ENCODE data around the gene ALLC. TPM values are rescaled to one million over a fixed set of nuclear protein-coding genes. Genes with fewer than 3 reads are reported as not detected.

ALLC gene
- total RNA-seq, 1 donor from 2014 or later, result not detected

DNA sequence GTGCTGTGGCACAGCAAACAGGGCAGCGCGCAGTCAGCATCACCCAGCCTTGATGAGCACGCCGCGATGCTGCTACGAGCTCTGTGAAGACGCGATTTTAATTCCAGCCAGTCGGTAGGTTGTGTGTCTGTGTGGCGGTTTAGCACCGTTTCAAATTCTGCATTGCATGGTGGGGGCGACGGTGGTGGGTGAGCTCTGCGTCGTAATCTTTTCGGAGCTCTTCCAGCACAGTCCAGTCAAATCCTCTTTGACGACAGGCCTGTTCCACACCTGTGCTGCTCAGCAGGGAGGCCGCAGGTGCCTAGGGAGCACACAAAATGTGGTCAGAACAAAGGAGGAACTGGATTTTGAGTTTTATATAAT, 8.6 kb downstream of the ALLC start:
- TF ChIP-seq, protein P1, sequence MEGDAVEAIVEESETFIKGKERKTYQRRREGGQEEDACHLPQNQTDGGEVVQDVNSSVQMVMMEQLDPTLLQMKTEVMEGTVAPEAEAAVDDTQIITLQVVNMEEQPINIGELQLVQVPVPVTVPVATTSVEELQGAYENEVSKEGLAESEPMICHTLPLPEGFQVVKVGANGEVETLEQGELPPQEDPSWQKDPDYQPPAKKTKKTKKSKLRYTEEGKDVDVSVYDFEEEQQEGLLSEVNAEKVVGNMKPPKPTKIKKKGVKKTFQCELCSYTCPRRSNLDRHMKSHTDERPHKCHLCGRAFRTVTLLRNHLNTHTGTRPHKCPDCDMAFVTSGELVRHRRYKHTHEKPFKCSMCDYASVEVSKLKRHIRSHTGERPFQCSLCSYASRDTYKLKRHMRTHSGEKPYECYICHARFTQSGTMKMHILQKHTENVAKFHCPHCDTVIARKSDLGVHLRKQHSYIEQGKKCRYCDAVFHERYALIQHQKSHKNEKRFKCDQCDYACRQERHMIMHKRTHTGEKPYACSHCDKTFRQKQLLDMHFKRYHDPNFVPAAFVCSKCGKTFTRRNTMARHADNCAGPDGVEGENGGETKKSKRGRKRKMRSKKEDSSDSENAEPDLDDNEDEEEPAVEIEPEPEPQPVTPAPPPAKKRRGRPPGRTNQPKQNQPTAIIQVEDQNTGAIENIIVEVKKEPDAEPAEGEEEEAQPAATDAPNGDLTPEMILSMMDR (IDR thresholded peaks at IDR 0.05; ENCODE audit: partially characterized antibody, unreplicated experiment), result no peak
- Mint-ChIP-seq H3K4me1 (ENCODE audit: low read depth, unreplicated experiment) (peaks cover 4% of the 10 kb centered on the region), H3K27me3 (ENCODE audit: unreplicated experiment) (no peaks in the 10 kb centered on the region), H3K9me3 (ENCODE audit: unreplicated experiment) (peaks cover 4% of the 10 kb centered on the region), H3K4me3 (ENCODE audit: unreplicated experiment) (no peak overlapping the region), H3K36me3 (ENCODE audit: unreplicated experiment) (peaks cover 4% of the 10 kb centered on the region), H3K27ac (ENCODE audit: unreplicated experiment) (no peak overlapping the region)
- DNase-seq, result no peak

DNA sequence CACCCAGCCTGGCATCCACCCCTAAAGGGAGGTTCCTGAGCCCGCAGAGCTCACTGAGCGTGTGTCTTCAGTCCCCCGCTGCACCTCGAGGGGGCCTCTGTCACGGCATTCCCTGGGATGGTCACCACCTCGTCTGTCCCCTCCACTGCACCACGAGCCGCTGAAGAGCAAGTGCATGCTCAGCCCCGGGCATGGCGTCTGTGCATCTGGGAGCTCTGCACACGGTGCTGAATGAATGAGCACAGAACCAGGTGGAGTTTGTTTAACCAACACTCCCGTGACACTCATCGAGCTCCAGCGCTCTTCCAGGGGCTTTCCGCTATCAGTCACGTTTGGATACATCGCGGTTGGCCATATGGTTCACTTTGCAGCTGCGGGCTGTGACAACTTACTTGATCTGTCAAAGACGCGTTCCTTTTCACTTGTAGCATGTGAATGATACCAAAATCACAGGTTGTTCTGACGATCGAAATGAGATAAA, 9.2 kb downstream of the ALLC start:
- no peaks in the 10 kb centered on the region for H3K27me3 Mint-ChIP-seq (ENCODE audit: unreplicated experiment)
- H3K36me3 Mint-ChIP-seq (ENCODE audit: unreplicated experiment), result peaks cover 4% of the 10 kb centered on the region
- H3K4me1 Mint-ChIP-seq (ENCODE audit: low read depth, unreplicated experiment), result peaks cover 4% of the 10 kb centered on the region
- peaks cover 4% of the 10 kb centered on the region for H3K9me3 Mint-ChIP-seq (ENCODE audit: unreplicated experiment)
- no peak overlapping the region for H3K4me3 Mint-ChIP-seq (ENCODE audit: unreplicated experiment)
- DNase-seq, result no peak
- TF ChIP-seq, protein P1 (IDR thresholded peaks at IDR 0.05; ENCODE audit: partially characterized antibody, unreplicated experiment), result no peak
- H3K27ac Mint-ChIP-seq (ENCODE audit: unreplicated experiment), result no peak overlapping the region

DNA sequence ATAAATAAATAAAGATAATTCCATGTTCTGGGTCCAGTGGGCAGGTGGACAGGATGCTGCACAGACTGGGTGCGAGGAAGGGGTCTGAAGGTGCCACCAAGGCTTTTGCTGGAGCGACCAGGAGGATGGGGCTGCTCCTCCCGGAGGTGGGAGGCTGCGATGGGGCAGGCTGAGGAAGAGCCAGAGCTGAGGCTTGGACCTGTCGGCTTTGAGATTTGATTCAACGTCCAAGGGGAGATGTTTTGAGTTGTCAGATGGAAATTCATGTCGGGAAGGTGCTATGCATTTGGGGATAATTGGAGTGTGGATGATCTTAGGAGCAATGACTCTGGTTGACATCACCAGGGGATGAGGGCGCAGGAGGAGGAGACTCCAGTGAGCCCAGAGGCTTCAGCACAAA, 11.7 kb downstream of the ALLC start:
- no peak overlapping the region for H3K27ac Mint-ChIP-seq (ENCODE audit: unreplicated experiment)
- H3K9me3 Mint-ChIP-seq (ENCODE audit: unreplicated experiment), result peaks cover 4% of the 10 kb centered on the region
- H3K4me1 Mint-ChIP-seq (ENCODE audit: low read depth, unreplicated experiment), result peaks cover 4% of the 10 kb centered on the region
- no peak overlapping the region for H3K4me3 Mint-ChIP-seq (ENCODE audit: unreplicated experiment)
- H3K27me3 Mint-ChIP-seq (ENCODE audit: unreplicated experiment), result no peaks in the 10 kb centered on the region
- H3K36me3 Mint-ChIP-seq (ENCODE audit: unreplicated experiment), result peaks cover 4% of the 10 kb centered on the region
- no peak for DNase-seq
- TF ChIP-seq, protein P1 (IDR thresholded peaks at IDR 0.05; ENCODE audit: partially characterized antibody, unreplicated experiment), result no peak

DNA sequence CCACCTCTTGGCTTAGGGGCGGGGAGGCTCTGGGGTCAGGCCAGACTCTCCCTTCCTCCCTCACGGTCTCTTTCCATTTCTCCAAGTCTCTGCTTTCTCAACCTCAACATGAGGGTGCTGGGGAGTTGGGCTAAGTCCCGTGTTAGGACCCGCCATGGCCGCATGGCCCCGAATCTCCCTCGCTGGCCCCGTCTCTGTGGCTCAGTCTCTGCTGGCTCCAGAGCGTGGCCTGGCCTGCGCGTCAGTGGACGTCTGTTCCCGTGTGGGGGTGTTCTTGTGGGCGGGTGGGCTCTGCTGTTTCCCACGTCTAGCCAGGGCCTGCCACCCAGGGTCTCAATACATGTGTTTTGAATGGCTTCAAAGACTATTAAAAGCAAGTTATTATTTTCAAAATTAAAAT, 12.4 kb downstream of the ALLC start:
- Mint-ChIP-seq H3K4me3 (ENCODE audit: unreplicated experiment) (no peak overlapping the region), H3K36me3 (ENCODE audit: unreplicated experiment) (peaks cover 4% of the 10 kb centered on the region), H3K27me3 (ENCODE audit: unreplicated experiment) (no peaks in the 10 kb centered on the region), H3K27ac (ENCODE audit: unreplicated experiment) (no peak overlapping the region), H3K9me3 (ENCODE audit: unreplicated experiment) (peaks cover 4% of the 10 kb centered on the region), H3K4me1 (ENCODE audit: low read depth, unreplicated experiment) (peaks cover 4% of the 10 kb centered on the region)
- no peak for DNase-seq
- TF ChIP-seq, protein P1 (IDR thresholded peaks at IDR 0.05; ENCODE audit: partially characterized antibody, unreplicated experiment), result no peak

DNA sequence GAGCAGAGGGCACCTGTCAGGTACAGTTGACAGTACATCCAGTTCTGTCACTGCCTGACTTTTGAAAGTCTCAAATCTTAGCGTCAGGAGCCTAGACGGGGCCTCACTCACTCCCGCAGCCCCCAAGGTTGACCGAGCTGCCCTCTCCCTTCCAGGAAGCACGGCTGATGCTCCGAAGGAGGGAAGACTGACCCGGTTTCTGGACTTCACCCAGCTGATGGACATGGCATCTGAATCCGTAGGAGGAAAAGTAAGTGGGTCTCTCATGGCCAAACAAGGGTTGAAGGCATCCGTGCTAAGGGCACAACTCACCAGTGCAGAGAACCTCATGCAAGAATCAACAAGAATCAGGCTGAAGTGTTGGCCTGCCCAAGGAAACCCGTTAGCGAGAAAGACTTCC, 12.9 kb downstream of the ALLC start:
- Mint-ChIP-seq H3K36me3 (ENCODE audit: unreplicated experiment) (peaks cover 4% of the 10 kb centered on the region), H3K27ac (ENCODE audit: unreplicated experiment) (no peak overlapping the region), H3K4me3 (ENCODE audit: unreplicated experiment) (no peak overlapping the region), H3K27me3 (ENCODE audit: unreplicated experiment) (no peaks in the 10 kb centered on the region), H3K4me1 (ENCODE audit: low read depth, unreplicated experiment) (peaks cover 4% of the 10 kb centered on the region), H3K9me3 (ENCODE audit: unreplicated experiment) (peaks cover 4% of the 10 kb centered on the region)
- no peak for DNase-seq
- TF ChIP-seq, protein P1 (IDR thresholded peaks at IDR 0.05; ENCODE audit: partially characterized antibody, unreplicated experiment), result no peak
